Activated CD8-positive, alpha-beta memory T cell treated with anti-CD3 and anti-CD28 coated beads for 1 hour (primary cell): Measurements from ENCODE around the gene PLXNA4.
"Not testable (repeated sequence)": the region's sequence is repeated elsewhere in the genome, so short reads cannot be mapped to it uniquely, and the experiment has no call there.

Source experiments
- DNase-seq, 2 donors: peaks; one replicate each; pipeline ENCODE4 v3.0.0-alpha.2; 2020; ENCODE audit warnings: low read depth in 1 of 2; ENCODE audit errors: extremely low read depth in 1 of 2

PLXNA4 gene

GRCh38 chr7:132187391-132187790 lies 388.9 kb downstream of the PLXNA4 start:
- no peak for DNase-seq

DNA sequence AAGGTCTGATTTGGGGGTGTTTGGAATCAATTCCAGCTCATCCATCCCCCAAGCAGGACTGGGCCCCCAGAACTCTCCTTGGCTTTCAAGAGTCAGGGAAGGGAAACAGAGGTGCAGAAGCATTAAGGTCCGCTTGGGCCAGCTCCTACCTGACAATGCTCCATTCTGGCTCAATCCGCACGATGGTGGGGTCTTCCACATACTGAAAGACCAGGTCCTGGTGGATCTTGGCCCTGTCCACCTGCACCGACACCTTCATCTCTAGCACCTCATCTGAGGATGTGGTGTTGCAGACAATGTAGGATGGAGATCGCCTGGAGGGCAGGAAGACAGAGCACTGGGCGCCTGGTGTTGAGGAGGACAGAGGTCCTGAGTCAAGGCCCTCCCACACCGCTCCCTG lies 391.1 kb downstream of the PLXNA4 start:
- DNase-seq: no peak

DNA sequence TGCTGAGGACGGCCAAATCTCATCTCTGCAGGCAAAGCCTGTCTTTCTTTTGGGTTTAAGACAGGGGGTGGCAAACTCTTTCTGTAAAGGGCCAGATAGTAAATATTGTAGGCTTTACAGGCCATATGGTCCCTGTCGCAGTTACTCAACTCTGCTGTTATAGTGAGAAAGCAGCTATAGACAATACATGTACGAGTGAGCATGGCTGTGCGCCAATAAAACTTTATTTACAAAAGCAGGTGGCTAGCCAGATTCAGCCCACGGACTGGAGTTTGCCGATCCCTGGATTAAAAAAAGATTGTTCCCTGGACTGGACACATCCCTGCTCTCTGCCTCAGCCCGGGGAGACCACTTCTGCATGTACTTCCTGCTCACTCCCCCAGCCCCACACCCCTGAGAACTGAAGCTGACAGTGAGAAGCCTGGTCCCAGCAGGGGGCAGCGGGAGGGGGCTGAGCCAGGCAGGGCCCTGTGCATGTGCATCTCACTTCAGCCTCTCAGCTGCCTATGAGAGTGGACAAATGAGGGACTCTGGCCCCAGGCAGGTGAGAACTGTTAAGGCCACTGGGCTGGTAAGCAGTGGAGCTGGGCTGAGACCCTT lies 392.4 kb downstream of the PLXNA4 start:
- no peak for DNase-seq

DNA sequence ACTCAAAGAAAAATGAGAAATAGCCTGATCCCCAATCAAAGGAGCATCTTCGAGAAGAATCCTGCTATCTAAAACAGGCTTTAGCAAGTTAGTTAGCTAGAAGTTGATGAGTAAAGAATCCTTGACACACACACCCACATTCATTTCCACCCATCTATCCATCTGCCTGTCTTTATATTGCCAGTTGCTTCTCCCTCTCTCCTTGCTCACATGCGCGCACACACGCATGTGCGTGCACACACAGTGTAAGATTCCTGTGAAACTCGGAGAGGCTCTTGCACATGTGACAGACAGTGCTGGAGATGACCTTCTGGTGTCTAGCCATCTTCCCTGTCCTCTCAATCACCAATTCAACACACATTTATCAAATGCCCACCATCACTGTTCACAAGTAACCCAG lies 393.3 kb downstream of the PLXNA4 start:
- DNase-seq: no peak

DNA sequence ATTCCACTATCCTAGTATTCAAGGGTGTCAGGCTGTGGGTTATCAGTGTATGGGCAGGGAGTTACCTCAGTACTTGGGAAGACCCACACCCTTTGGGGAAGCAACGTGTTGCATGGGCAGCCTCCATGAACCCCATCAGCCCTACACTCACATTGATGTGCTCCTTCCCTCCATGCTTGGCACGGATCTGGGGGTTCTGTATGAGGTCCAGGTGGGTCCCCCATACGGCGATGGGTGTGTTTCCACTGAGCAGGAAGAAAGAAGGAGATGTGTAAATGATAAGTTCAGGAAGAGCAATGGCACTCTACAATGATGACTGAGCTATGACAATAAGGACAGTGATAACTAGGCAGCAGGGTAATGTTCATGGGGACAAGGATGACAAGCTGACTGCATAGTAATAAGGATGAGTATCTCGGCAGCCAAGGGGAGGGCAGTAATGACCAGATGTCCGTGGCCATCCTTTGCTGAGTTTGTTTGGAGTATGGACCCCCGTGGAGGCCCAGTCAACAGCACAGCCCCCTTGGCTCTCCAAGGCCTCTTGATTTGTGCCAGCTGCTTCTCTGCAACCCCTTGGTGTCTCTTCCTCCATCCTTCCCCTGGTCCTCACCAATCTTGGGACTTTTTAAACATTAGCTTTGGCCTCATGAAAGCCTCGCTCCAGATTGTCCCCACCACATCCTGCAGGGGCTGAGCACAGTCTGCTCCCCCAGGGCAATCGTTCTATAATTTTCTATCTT lies 394.2 kb downstream of the PLXNA4 start:
- DNase-seq: no peak

GRCh38 chr7:132181371-132181770 lies 394.9 kb downstream of the PLXNA4 start:
- no peak for DNase-seq

DNA sequence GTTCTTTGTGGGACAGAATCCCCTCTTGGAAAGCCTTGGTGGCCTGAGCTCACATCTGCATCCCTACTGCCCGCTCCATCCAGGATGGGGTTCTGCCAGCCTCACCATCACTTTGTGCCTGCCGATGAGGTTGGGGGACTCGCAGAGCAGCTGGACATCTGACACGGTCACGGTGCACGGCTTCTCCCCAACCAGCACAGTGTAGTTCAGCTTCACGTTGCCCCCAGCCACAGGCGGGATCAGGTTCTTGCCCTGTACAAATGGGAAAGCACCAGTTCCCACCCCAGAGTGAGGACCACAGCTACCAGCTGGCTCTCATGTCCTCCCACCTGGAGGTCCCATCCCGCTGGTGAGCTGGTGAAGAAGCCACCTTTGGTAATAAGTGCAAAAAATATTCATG lies 395.8 kb downstream of the PLXNA4 start:
- no peak for DNase-seq

DNA sequence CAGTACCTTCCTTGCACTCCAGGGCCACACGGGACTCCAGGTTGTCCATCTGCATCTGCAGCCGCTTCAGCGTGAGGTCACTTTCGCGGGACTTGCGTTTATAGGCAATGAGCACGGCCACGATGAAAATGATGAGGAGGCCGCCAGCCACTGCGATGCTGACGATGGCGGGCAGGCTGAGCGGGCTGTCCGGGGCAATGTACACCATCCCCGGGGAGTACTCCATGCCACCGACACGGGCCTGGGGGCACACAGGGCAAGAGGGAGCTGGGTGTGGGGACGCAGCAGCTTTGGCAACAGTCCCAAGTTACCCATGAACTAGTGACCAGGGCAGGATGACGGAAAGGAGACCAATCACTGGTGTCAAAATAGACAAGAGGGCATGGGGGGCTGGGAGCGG lies 396.6 kb downstream of the PLXNA4 start:
- no peak for DNase-seq

DNA sequence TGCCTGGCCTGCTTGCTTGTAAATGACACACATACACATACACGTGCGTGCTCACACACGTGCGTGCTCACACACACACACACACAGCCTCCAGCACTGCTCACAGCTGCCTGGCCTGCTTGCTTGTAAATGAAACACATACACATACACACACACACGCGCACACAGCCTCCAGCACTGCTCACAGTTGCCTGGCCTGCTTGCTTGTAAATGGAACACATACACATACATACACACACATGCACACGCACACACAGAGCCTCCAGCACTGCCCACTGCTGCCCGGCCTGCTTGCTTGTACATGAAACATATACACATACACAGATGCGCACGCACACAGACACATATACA lies 397.2 kb downstream of the PLXNA4 start:
- no peak for DNase-seq

DNA sequence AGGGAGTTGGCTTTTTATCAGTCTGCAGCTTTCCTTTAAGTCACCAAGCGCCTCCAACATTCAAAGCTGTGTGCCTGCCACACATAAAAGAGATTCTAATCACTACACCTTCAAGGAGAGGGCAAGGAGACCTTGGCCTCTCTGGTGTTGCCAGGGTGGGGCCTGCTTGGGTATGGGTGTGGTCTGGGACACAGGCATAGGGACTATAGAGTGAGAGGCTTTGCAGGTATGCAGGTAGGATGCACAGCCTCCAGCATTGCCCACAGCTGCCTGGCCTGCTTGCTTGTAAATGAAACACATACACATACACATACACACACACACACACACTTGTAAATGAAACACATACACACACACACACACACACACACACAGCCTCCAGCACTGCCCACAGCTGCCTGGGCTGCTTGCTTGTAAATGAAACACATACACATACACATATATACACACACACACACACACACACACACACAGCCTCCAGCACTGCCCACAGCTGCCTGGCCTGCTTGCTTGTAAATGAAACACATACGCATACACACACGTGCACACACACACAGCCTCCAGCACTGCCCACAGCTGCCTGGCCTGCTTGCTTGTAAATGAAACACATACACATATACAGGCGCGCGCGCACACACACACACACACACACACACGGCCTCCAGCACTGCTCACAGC lies 397.7 kb downstream of the PLXNA4 start:
- DNase-seq: not testable (repeated sequence)

- no peak for DNase-seq
Observed at GRCh38 chr7:132177708-132178401, 398.4 kb downstream of the PLXNA4 start.

- no peak for DNase-seq
Observed at GRCh38 chr7:132176719-132177118, 399.6 kb downstream of the PLXNA4 start.

- DNase-seq: no peak
Observed at GRCh38 chr7:132171130-132171576, 405.1 kb downstream of the PLXNA4 start.

- no peak for DNase-seq
Observed at GRCh38 chr7:132169730-132170129, 406.5 kb downstream of the PLXNA4 start.

GRCh38 chr7:132168239-132168638 lies 408.0 kb downstream of the PLXNA4 start:
- DNase-seq: no peak

DNA sequence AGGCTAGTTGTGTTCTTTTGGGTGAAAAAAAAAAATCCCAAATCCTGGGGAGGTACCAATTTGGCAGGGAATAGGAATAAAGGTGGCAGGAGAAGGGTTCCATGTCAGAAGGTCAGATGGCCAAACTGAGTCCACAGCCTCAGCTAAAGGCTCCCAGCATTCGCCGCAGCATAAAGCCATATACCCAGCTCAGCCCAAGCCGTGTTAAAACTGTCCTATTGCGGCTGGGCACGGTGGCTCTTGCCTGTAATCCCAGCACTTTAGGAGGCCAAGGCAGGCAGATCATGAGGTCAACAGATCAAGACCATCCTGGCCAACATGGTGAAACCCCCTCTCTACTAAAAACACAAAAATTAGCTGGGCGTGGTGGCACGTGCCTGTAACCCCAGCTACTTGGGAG lies 410.6 kb downstream of the PLXNA4 start:
- not testable (repeated sequence) for DNase-seq

DNA sequence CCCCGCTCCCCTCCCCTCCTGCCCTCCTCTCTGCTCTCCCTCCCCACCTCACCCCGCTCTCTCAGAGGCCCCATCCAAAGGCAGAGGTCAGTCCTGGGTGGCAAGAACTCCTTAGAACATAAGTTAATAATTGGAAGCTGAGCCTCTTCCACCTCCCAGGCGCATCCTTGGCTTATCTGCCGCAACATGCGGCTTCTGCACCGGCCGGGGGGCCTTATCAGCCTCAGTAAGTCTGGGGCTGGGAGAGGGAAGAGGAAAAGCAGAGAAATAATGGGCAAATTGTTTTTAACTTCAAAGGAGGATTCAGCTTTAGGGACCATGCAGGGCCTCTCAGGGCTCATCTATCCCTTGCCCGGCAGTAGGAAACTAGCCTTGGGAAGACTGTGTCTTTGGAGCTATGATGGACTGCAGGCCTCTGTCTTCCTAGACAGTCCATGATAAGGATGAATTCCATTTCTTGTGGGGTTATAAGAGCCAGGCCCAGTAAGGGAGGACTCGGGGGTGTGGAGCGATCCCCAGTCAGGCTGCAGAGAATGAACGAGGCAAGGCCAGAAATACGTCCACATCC lies 411.6 kb downstream of the PLXNA4 start:
- DNase-seq: no peak

DNA sequence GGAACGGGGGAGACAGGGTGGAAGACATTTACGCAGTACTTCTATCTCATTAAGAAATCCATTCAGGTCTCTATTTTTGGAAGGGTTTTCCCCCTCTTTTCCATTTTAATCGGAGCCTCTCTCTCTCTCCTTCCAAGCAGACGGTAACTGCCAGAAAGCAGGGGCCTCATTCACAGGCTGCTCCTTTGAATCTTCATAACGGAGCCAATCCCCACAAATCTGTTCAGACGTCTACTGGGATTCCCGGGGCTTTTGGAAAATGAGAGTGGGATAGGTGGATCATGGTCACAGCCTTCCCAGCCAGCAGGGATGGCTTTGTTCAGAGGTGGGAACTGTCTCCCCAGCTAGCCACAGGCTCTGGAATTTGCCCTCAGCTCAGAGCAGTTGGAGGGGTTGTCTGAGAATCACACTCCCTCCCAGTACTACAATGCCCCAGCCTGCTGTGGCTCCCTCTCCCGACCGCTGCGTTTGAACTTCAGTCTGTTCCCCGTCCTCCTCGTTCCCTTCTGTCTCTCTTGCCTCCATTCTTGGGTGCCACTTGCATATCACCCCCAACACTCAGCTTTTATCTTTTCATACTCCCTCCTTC lies 413.6 kb downstream of the PLXNA4 start:
- DNase-seq: no peak

- DNase-seq: no peak
Observed at GRCh38 chr7:132161976-132162375, 414.3 kb downstream of the PLXNA4 start.

GRCh38 chr7:132161533-132161915 lies 414.7 kb downstream of the PLXNA4 start:
- DNase-seq: no peak
